ENCODE results near the gene CYP19A1.

Gene CYP19A1

DNA sequence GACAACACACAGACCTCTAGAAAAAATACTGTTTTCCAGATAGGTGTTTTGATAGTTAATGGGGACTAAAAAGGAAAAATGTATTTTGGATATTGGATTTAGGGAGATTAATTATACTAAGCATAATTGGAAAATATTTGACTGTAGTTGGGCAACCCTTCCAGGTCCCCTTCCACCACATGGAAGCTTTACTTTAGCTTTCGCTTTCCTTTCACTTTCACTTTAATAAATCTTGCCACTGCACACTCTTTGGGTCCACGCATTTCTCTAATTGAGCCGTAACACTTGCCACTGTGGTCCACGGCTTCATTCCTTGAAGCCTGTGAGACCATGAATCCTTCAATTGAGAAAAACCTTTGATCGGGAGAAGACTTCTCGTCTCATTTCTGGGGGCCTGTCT is 18.6 kb upstream of the CYP19A1 start:
- no peak for DNase-seq

DNA sequence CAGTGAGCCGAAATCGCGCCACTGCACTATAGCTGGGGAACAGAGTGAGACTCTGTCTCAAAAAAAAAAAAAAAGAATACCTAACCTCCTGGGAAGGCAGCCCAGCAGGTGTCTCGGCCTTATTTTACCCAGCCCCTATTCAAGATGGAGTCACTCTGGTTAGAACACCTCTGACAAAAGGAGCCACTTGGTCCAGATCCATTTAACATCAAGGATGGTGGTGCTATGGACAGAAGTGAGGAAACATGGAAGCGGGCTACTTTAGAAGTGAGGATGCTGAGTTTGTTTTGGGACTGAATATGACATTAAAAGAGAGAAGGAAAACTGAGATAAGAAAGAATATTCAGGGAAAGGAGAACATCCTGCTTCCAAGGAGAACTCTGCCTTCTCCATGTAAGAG is 17.8 kb upstream of the CYP19A1 start:
- DNase-seq, result no peak

DNA sequence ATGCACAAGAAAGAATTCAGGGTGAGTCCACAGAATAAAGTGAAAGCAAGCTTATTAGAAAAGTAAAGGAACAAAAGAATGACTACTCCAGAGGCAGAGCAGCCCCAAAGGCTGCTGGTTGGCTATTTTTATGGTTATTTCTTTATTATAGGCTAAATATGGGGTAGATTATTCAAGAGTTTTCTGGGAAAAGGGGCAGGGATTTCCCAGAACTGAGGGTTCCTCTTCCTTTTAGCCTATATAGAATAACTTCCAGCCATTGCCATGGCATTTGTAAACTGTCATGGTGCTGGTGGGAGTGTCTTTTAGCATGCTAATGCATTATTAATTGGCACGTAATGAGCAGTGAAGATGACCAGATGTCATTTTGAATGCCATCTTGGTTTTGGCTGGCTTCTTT is 16.7 kb upstream of the CYP19A1 start:
- DNase-seq, result no peak

DNA sequence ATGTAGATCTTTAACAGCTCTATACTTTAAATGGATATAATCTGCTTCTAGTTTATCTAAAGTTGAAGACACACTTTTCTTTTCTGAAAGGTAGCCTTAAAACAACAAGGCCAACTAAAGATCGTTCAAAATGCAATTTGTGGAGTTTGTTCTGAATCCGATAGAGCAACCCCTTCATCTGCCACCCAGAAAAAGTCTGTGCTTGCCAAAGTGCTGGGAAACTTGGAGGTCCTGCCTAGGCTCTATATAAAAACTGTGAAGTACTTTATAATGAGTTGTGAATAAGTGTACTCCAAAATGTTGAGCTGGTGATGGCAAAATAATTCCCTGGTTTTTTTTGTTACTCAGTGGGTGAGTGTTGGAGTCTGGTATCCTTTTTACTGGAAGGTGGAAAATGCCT is 15.6 kb upstream of the CYP19A1 start:
- no peak for DNase-seq

DNA sequence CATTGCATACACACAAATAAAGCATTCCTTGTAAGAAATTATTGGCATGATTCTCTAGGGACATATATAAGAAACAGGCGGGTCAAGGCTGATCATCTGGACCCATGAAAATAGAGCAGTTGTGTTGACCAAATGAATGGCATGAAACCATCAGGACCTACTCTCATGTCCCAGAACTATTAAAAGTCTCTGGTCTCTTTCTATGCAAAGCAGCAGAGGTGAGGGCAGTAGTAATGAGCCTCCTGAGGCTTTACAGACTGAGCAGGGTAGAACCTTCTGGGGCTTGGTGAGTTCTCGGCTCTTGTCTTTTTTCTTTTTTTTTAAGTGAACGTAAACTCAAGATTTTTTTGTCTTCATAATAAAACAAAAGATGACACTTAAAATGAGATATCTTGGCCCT is 12.3 kb upstream of the CYP19A1 start:
- no peak for DNase-seq

DNA sequence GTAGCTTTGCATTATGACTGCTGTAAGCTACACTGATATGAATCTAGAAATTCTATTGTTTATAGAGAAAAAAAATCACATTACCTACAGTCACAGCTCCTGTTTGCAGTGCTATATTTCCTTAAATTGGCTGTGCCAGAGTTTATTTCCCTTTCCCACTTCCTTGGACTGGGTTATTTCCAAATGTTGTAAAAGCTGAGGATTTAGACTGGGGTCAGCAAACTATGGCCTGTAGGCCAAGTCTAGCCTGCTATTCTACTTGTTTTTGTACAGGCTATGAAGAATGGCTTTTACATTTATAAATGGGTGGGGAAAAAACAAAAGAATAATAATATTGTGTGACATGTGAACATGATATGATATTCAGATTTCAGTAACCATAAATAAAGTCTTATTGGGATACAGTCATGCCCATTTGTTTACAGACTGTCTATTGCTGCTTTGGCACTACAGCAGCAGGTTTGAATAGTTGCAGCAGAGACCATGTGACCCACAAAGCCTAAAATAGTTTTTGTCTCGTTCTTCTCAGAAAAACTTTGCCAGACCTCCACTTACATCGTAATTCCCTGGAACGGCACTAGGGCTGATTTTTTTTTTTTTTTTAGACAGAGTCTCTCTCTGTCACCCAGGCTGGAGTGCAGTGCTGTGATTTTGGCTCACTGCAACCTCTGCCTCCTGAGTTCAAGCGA is 10.9 kb upstream of the CYP19A1 start:
- no peak for DNase-seq

DNA sequence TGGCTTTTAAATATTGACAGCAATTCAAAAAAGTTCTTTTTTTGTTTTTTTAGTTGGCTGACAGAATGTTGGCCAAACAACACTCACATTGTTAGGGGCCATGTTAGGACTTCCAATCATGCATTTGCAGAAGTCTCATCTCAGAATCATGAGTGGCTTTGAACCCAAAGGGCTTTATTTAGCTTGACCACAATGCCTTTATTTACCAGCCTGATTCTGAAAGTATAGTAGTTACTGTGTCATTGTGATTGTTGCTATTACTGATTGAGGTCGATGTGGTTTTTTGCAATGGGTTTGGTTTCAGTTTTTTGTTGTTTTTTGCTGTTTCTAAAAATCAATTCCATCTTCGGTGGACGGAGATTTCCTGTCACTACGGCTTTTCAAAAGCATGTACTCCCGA is 10.3 kb upstream of the CYP19A1 start:
- no peak for DNase-seq

DNA sequence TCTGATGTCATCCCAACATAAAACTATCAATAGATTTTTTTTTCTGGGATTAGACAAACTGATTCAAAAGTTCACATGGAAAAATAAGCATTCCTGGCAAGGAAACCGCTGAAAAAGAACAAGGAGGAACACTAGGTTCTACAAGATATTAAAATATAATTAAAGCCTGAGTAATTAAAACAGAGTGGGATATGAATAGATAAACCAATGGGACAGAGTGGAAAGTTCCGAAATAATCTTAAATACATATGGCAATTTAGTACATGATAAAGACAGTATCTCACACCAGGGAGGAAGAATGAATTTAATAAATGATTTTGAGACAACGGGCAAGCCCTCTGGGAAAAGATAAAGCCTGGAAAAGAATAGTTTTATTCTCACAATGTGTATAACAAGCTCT is 7.7 kb upstream of the CYP19A1 start:
- DNase-seq, result no peak

DNA sequence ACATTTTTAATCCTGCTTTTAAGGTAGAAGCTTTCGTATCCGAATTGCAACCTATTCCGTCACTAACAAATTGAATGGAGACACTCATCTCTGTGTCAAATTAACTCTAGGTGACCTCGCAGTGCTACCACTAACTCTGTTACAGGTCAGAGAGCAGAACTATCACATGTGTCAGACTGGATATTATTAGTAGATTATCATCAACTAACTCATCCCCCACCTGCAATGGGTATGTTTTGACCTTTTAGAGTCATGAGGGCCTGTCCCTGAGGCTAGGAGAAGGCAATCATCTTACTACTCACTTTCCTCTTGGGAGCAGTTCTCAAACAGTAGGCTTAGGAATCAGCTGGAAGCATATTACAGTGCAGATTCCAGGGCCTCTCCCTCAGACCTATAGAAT is 5.1 kb upstream of the CYP19A1 start:
- no peak for DNase-seq

DNA sequence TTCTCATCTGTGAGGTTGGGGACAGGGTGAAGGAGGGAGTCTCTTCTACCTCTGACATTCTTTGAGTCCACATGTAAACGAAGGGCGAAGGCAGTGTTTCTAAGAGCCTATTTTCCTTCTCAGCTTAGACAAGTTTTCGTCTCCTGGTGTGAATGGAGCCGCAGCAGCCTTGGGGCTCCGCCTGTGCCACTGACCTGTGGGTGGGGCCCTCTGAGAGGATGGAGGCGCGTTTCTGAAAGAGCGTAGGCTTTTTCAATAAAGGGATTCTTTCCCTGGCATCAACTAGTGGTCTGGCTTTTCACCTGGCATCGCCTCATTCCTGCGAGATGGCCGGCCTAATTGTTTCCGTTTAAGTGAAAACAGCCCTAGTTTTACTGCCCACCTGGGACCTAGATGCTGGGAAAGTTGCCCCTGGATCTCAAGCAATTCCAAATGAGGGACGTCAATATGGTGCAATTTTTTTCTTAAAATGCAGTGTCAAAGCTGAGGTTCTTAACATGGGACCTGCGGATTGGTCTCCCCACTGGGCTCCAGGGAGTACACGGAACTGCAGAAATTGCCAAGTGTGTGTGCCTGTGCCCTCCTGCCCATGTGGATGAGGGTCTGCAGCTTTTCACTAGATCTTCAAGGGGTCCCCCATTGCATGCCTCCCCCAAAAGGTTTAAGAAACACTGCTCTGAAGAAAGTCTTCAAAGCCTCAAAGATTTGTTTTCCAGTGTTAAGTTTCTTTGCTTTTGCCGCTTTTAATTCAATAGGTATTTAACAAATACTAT is 4.0 kb upstream of the CYP19A1 start:
- no peak for DNase-seq

DNA sequence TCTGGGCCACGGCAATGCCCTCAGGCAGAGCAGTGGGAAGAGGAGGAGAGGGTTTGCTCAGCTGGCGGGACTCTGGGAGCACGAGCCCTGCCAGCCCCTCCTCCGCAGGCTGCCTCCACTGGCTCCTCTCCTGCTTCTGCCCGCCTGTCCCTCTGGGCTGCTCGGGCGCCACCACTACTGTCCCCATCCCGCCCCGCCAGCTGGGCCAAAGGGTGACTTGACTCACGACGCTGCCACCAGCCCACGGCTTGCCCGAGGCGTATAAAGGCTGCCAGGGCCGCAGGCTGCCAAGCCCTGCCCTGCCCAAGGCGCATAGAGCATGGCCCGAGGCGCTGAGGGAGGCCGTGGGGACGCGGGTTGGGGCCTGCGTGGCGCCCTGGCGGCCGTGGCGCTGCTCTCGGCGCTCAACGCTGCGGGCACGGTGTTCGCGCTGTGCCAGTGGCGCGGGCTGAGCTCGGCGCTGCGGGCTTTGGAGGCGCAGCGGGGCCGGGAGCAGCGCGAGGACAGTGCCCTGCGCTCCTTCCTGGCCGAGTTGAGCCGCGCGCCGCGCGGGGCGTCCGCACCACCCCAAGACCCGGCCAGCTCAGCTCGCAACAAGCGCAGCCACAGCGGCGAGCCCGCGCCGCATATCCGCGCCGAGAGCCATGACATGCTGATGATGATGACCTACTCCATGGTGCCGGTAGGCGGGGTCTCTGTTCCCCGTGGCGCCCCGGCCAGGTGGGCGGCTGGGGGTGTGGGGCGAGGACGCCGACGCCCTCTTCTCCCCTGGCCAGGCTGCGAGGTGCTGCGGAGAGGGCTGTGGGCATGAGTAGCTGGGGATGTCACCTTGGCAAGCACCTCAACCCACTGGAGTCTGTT is 3.2 kb upstream of the CYP19A1 start, which contains the start of gene GLDN:
TSS of gene GLDN (plus strand) at position 290 of the 861 bp plus-strand sequence. CDS start at position 320, 30 bp downstream.
- DNase-seq, result no peak

DNA sequence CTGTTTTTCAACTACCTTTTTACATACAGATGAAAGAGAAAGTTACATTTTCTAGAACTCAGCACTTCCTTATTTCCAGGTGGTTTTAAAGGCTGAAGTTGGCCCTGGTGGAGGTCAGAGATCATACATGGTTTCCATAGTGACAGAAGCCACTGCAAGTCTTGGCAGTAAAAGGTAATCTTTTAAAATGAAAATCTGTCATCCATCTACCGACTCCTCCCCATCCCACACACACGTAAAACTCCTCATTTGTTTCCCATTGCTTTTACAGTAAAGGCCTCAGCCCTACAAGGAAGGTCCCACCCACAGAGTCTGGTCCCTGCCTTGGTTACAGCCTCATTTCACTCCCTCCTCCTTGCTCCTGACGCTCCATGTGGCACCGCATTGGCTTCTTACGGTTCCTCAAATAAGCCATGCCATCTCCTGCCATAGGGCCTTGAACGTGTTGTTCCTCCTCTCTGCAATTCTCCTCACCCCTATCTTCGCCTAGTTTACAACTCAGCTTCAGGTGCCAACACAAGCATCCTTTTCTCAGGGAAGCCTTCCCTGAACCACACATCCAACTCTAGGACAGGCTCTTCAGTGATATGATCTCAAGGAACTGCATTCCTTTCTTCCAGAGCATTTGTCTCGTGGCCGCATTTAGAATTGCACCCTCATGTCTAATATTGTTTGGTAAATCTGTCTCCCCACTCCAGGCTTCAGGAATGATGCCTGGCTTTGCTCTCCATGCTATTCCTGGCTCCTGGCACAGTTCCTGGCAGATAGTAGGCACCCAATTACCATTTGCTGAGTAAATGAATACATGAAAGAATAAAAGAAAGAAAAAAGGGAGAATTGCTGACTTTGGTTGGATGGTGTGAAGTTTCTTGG is 2.6 kb downstream of the CYP19A1 start:
- DNase-seq, result no peak

DNA sequence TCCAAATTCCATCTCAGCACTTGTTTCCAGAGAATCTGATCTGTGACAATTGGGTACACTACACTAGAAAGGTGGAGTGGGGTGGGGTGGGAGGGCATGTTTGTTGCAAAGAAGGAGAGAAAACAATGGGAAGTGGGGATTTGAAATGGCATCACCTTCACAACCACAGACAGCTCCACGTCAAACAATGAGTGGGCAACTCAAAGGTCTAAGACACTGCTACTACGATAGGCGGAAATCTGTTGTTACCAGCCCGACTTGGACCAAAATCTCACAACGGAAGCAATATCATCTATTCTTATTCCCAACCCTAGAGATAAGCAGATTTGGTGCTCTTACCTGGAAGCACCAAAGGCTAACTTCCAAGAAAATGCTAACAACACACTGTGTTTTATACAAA is 3.3 kb downstream of the CYP19A1 start:
- DNase-seq, result no peak

DNA sequence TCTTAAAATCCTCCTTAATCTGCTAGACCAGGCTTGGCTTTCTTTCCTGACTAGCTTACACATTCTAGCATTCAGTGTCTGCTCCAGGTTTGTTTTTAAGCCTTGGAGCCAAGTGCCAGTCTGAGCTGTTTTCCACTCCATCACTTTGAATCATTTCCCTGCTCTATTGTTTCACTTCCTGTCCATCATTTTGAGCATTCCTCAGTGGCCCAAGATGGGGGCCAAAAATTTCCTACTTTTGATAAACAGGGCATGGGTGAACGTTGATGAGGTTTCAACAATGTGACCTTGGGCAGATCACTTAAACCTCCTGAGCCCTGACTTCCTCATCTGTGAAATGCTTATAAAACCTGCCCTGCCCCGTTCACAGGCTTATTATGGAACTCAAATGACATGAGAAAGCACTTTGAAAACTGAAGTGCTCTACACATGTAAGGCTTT is 4.4 kb downstream of the CYP19A1 start:
- DNase-seq, result no peak

DNA sequence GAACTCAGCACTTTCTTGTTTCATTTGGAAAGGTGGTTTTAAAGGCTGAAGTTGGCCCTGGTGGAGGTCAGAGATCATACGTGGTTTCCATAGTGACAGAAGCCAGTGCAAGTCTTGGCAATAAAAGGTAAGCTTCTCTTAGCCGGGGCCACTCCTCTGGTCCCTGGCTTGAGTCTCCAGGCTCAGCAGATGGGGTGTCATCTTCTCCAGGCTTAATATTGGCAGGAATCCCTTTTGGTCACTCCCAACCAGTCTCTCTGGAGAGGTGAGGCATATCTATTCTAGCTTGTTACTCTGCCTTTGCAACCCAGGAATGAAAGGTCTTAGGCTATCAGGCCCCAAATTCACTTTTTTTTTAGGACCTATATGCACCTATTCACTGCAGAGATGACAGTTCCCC is 4.8 kb downstream of the CYP19A1 start:
- DNase-seq, result no peak

DNA sequence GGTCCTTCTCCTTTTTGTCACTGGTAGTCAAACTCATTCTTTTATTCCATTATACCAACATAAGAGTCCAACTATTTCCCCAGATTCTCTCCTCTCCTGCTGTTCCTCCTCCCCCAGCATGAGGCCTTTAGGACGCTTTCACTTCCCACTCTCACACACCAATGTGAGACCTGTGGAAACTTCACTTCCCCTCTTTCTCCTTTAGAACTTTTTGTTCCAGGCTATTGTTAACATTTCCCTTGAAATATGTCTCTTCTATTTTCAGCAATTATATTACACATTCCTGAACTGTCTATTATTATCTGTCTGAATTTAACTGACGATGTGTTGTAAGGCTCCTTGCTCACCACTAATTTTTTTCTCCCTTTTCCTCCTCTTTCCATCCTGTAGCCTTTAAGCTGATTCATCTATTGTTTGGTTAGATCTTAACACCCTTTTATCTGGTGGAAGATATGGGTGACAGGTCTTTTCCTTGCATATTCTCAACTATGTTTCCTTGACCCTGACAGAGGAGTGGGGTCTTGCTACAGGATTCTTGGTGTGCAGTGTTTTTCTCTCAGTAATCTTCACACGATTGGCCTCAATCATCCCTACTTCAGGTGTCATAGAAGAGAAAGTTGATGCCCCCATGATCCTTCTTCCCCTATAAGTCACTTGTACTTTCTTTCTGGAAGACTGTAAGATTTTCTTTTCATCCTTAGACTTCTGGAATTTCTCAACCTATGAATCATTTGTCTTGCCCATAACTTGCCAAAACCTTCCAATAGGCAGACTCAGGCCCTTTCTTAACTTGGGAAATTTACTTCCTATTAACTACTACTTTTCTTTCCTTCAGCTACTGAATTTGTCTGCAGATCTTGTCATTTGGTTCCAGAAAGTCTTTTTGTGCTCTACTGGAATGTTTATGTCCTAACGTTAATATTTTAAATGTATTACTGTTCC is 5.9 kb downstream of the CYP19A1 start:
- no peak for DNase-seq

DNA sequence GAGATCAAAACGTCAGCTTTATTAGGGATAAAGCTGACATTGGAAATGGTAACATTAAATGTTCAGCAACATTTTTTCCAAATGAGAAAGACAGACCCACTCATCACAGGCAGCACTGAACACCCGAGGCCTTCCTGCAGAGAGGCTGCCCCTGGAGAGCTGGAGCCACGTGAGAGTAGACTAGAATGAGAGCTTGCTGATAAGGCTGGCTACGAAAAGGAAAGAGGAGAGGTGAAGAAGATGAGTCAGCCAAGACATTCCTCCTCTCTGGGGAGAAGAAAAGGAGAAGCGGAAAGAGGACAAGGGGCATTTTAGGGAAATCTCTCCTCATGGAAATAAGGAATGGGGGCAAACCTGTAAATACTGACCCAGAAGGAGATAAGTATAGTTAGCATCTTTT is 7.3 kb downstream of the CYP19A1 start:
- DNase-seq, result no peak

DNA sequence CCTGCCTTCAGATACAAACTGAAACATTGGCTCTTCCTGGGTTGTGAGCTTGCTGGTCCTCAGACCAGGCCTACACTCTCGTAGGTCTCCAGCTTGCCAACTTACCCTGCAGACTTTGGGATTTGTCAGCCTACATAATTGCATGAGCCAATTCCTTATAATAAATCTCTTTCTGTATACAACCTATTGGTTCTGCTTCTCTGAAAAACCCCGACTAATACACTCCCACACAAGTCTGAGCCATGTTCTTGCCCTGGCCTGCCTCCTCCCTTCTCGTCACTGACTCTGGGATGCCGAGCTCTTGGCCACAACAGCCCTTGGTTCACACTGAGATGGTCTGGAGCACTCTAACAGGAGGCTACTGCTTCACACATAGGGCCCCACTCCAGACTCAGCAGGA is 9.5 kb downstream of the CYP19A1 start:
- DNase-seq, result no peak

DNA sequence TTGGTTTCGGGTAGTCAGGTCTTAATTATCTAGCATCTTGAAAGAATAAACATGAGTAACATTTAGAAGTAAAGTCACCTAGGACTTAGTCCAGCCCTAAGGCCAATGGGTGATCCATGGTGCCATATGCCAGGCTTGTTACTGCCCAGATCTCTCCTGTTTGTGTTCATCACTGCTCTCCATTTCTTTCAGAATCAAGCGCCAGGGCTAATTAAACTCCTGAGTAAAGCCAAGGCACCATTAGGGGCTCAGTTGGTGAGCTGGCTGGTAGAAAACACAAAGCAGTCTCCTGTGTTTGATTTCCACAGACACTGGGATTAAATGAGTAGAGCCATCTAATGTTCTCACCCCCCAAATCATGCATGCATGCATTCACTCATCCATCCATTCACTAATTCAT is 11.3 kb downstream of the CYP19A1 start:
- DNase-seq, result no peak

DNA sequence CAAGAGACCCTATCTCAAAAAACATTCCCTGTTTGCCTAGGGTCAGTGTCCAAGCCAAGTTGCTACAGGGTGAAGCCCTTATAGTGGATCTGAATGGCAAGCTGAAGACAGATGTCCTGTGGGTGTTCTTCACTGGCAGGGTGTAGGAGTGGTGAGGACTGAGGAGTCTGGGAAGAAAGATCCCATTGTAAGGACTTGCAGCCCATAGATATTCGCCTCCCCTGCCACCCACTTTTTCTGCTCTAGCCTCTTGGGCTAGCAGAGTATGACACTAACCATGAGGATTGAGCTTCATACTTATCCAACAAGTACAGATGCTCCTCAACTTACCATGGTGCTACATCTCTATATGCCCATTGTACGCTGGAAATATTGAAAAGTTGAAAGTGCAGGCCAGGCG is 13.2 kb downstream of the CYP19A1 start:
- no peak for DNase-seq

DNA sequence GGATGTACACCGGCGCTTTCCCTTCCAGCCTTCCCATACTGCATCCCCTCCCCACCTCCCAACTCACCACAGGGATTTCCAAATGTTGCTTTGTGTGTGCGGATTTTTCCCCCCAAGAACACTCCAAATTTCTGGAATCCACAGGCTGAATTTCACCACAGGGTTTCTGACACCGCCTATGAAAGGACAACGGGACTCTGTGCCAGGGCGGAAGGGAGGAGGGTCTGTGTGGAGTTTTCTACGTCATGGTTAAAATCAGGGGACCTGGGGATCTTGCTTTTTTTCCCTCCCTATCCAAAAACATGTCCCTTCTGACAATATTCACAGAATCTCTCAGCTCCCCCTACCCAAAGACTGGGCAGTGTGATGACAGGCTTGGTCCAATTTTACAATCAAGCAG is 14.6 kb downstream of the CYP19A1 start:
- no peak for DNase-seq

Data from kidney glomerular epithelial cell (primary cell).